Aorta (tissue), 5 donors: ENCODE measurements around the gene HSPBAP1. TPM values are rescaled to one million over a fixed set of nuclear protein-coding genes. Genes with fewer than 3 reads are reported as not detected.

Source experiments
- ATAC-seq: fragments of 200-7000 bp; cut with Tn5 transposase; one replicate; pipeline ENCODE4 v1.9.1; 2022; ENCODE audit warnings: moderate library complexity; ENCODE audit not compliant: low FRiP score
- DNase-seq, 2 donors: peaks; one replicate each; pipeline ENCODE4 v3.0.0-alpha.2; 2020
- H3K27ac ChIP-seq, 2 donors: one replicate each; pipeline ENCODE4 v1.5.1; 2013; ENCODE audit warnings: low read length in 2 of 2, mild to moderate bottlenecking in 2 of 2, moderate library complexity in 2 of 2, control low read depth in 1 of 2, inconsistent platforms in 1 of 2, low read depth in 1 of 2
- H3K27me3 ChIP-seq, 2 donors: one replicate each; pipeline ENCODE4 v1.6.1; 2013; ENCODE audit warnings: control low read depth in 1 of 2, low read length in 1 of 2, mild to moderate bottlenecking in 1 of 2, moderate library complexity in 1 of 2; ENCODE audit not compliant: insufficient read depth in 2 of 2, control insufficient read depth in 1 of 2
- H3K36me3 ChIP-seq, 2 donors: one replicate each; pipeline ENCODE4 v1.6.1; 2013; ENCODE audit warnings: control low read depth in 1 of 2, low read length in 1 of 2, mild to moderate bottlenecking in 1 of 2; ENCODE audit not compliant: insufficient read depth in 2 of 2, control insufficient read depth in 1 of 2
- H3K4me1 ChIP-seq, 2 donors: one replicate each; pipeline ENCODE4 v1.6.1; 2013; ENCODE audit warnings: low read length in 2 of 2, control low read depth in 1 of 2, mild to moderate bottlenecking in 1 of 2, moderate library complexity in 1 of 2; ENCODE audit not compliant: insufficient read depth in 2 of 2, control insufficient read depth in 1 of 2
- H3K4me3 ChIP-seq, 2 donors: one replicate each; pipeline ENCODE4 v1.5.1; 2013; ENCODE audit warnings: low read length in 2 of 2, control low read depth in 1 of 2, mild to moderate bottlenecking in 1 of 2
- H3K9me3 ChIP-seq: one replicate; pipeline ENCODE4 v1.6.1; 2013; ENCODE audit warnings: mild to moderate bottlenecking, low read length; ENCODE audit not compliant: control insufficient read depth
- whole genome bisulfite sequencing, 2 donors: extraction: QIAGEN DNeasy Blood & Tissue Kit; methylation state at CpG; one replicate each; pipeline ENCODE4 v1.1.7; 2013; 5-methylcytosine and 5-hydroxymethylcytosine counted together
- intact Hi-C, 2 donors: fragments of 100-400 bp; cut with DNase I; formaldehyde crosslinking; loops; one replicate each; pipeline versions ENCODE4 v1.14.2 to v1.15.0; 2022
- polyA plus RNA-seq, 2 donors: library from polyadenylated mRNA; stranded (reverse); fragments of 200-250 nt; gene quantifications; one replicate each; pipeline ENCODE4 v1.2.3, GENCODE V29; 2013
- total RNA-seq, 2 donors: library from RNA; stranded (reverse); fragmentation: NEBNext Ultra II Directional; extraction: Animal tissue kit (Norgen Biotek cat#: 25700); gene quantifications; one replicate each; pipeline ENCODE4 v1.2.1, GENCODE V29; 2021
- donor health status: healthy with polysubstance abuse.
- donor health status: Bipolar disorder and iron deficiency.
- donor health status: DM: no; HTN: no; CAD: no.
- donor health status: DM: no; HTN: no; CAD: no.
- donor health status: DM: yes; HTN: yes; CAD: no.

Gene HSPBAP1
- total and polyA plus RNA-seq, 4 donors, result 3.5 to 18.6 (median 10.1) TPM

DNA sequence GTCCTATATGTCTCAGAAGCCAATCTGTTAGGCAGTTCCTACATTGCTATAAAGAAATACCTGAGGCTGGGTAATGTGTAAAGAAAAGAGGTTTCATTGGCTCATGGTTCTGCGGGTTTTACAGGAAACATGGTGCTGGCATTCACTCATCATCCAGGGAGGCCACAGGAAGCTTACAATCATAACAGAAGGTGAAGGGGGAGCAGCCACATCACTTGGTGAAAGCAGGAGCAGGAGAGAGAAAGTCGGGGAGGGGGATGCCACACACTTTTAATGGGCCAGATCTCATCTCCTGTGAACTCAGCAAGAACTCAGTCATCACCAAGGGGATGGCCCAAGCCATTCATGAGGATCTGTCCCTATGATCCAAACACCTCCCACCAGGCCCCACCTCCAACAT lies 10.3 kb upstream of the HSPBAP1 start:
- no peaks in the 10 kb centered on the region for H3K36me3 ChIP-seq
- 86 to 93% methylated on average over 2 of the region's 2 CpGs for WGBS, 2 donors
- peaks cover 0 to 1% of the 10 kb centered on the region in 2 donors for H3K4me1 ChIP-seq
- no peak overlapping the region for H3K4me3 ChIP-seq
- H3K9me3 ChIP-seq, result no peaks in the 10 kb centered on the region
- intact Hi-C loops, result no loop called here
- H3K27ac ChIP-seq, result no peak overlapping the region
- H3K27me3 ChIP-seq, result no peaks in the 10 kb centered on the region
- DNase-seq, result no peak
- no peak for ATAC-seq

DNA sequence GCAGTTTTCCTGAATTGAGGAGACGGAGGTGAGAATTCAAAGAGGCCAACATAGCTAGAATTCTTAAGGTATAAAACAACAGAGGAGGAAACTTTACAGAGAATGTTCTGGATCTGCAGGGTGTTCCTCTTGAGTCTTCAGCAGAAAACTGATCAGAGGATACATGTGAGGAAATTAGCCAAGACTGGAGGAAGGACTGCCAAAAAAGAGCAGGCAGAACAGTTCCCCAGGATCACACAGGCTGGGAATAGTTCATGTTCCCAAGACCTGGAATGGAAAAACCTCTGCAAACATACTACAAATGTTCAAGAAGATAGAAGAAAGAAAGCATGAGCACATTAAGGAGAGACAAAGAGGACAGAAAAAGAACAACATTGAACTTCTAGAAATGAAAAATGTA lies 8.7 kb upstream of the HSPBAP1 start:
- H3K4me1 ChIP-seq, result peaks cover 0 to 1% of the 10 kb centered on the region in 2 donors
- H3K36me3 ChIP-seq, result no peaks in the 10 kb centered on the region
- no peaks in the 10 kb centered on the region for H3K27me3 ChIP-seq
- H3K27ac ChIP-seq, result no peak overlapping the region
- ATAC-seq (no peak), DNase-seq (no peak)
- no peak overlapping the region for H3K4me3 ChIP-seq
- 96 to 97% methylated on average over 1 of the region's 1 CpG for WGBS, 2 donors
- intact Hi-C loops, result no loop called here
- no peaks in the 10 kb centered on the region for H3K9me3 ChIP-seq

DNA sequence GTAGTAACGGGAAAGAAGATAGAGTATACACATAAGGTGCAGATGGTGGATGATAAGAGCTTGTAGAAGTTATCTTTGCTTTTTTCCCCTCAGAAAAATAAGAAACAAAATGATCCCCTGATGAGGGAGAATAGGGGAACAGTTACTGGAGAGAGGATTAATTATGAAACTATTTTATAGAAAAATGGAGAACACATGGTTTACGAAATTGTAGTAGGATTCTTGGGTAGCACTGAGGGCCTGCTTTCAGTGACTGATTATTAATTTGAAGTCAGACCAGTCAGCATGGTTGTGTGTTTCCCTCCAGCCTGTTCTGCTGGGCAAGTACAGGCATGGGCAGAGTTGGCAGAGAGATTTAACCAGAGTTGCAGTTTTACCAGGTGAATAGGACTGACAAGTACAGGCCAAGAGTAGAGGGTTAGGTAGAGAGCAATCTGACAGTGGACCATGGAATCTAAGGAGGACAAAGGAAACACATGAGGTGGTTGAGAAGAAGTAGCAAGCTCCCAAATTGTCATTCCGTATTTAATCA lies 7.1 kb upstream of the HSPBAP1 start:
- intact Hi-C loops, result no loop called here
- 95 to 99% methylated on average over 3 of the region's 3 CpGs for WGBS, 2 donors
- Histone ChIP-seq H3K36me3 (no peaks in the 10 kb centered on the region), H3K4me3 (no peak overlapping the region), H3K9me3 (no peaks in the 10 kb centered on the region), H3K27ac (no peak overlapping the region), H3K27me3 (no peaks in the 10 kb centered on the region), H3K4me1 (peaks cover 0 to 1% of the 10 kb centered on the region in 2 donors)
- DNase-seq (no peak), ATAC-seq (no peak)

DNA sequence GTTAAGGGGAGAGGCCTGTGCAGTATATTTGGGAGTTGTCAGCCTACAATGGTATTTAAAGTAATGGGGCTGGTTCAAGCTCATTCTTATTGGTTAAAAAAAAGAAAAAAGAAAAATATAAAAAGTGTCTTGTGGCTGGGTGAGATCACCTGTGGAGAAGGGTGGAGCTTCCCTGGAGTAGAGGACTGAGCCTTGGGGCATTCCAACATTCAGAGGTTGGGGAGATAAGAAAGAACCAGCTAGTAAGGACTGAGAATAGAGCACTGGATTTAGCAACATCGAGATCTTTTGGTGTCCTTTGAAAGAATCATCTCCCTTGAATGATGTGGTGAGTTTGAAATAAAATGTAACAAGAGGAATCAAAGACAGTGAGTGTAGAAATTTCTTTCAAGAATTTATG lies 6.4 kb upstream of the HSPBAP1 start:
- ATAC-seq, result no peak
- no peak for DNase-seq
- no peaks in the 10 kb centered on the region for H3K27me3 ChIP-seq
- H3K27ac ChIP-seq, result no peak overlapping the region
- H3K9me3 ChIP-seq, result no peaks in the 10 kb centered on the region
- no peak overlapping the region for H3K4me3 ChIP-seq
- no peaks in the 10 kb centered on the region for H3K36me3 ChIP-seq
- intact Hi-C loops, result no loop called here
- 95 to 97% methylated on average over 1 of the region's 1 CpG for WGBS, 2 donors
- H3K4me1 ChIP-seq, result peaks cover 0 to 1% of the 10 kb centered on the region in 2 donors

DNA sequence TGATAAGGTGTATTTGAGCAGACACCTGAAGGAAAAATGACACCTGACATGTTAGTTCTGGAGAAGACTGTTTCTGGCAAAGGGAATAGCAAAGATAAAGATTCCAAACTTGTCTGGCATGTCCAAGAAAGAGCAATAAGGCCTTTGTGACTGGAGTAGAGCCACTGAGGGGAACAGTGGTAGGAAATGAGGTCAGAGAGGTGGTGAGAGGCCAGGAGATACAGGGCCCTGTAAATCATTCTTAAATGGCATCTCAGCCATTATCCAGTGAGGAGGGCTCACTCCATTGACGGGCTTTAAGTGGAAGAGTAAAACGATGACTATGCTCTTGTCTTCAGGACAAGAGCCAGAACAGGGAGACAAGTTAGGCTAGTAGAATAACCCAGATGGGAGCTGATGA lies 5.7 kb upstream of the HSPBAP1 start:
- H3K4me1 ChIP-seq, result peaks cover 0 to 1% of the 10 kb centered on the region in 2 donors
- 91 to 92% methylated on average over 2 of the region's 2 CpGs for WGBS, 2 donors
- H3K4me3 ChIP-seq, result no peak overlapping the region
- no peak overlapping the region for H3K27ac ChIP-seq
- H3K36me3 ChIP-seq, result no peaks in the 10 kb centered on the region
- no peak for ATAC-seq
- intact Hi-C loops, result no loop called here
- no peaks in the 10 kb centered on the region for H3K9me3 ChIP-seq
- peaks cover 0 to 1% of the 10 kb centered on the region in 2 donors for H3K27me3 ChIP-seq
- no peak for DNase-seq

DNA sequence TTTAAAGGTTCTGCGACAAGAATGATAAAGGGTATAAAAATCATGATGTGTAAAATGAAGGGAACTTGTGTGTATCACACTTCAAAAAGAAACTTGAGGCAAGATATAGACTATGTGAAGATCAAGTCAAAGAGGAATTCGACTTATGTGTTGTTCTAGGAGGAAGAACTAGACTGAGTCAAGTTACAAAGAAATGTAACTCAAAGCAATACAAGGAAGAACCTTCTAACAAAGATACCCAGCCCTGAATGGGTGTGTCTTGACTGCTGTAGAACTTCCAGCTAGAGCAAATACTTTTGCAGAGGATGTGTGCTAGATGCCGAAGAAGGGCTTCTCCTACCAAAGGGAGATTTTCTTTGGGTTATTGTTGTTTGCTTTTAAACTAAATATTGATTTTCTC lies 3.7 kb upstream of the HSPBAP1 start:
- intact Hi-C loops, result no loop called here
- Histone ChIP-seq H3K9me3 (no peaks in the 10 kb centered on the region), H3K4me1 (peaks cover 0 to under 1% of the 10 kb centered on the region in 2 donors), H3K4me3 (no peak overlapping the region), H3K36me3 (no peaks in the 10 kb centered on the region), H3K27me3 (peaks cover 0 to 1% of the 10 kb centered on the region in 2 donors), H3K27ac (no peak overlapping the region)
- ATAC-seq (no peak), DNase-seq (no peak)
- WGBS, 2 donors, result 91 to 95% methylated on average over 3 of the region's 3 CpGs

DNA sequence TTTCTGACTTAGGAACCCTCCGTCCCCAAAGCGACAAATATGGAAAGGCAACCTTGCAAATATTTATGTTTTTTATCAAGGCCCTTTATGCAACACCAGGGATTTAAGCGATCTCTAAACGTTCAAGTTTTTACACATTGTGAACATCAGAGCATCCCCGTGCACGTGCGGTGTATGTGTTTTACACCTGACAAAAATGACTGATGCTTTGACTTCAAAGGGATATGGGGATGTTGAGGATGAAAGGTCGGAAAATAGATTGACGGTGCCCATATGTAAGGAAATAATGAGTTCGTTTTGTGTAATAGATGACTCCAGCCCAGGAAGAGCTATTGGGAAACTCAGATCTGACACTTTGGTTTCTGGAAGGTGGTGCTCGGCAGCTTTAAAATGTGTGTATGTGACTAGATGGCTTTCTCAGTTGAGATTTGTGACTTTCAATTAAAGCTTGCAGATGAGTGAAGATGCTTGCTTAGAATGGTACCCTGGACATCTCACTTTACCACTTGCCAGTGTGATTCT lies 2.1 kb upstream of the HSPBAP1 start:
- intact Hi-C loops, result no loop called here
- no peaks in the 10 kb centered on the region for H3K4me1 ChIP-seq
- WGBS, 2 donors, result 20 to 22% methylated on average over 11 of the region's 11 CpGs

DNA sequence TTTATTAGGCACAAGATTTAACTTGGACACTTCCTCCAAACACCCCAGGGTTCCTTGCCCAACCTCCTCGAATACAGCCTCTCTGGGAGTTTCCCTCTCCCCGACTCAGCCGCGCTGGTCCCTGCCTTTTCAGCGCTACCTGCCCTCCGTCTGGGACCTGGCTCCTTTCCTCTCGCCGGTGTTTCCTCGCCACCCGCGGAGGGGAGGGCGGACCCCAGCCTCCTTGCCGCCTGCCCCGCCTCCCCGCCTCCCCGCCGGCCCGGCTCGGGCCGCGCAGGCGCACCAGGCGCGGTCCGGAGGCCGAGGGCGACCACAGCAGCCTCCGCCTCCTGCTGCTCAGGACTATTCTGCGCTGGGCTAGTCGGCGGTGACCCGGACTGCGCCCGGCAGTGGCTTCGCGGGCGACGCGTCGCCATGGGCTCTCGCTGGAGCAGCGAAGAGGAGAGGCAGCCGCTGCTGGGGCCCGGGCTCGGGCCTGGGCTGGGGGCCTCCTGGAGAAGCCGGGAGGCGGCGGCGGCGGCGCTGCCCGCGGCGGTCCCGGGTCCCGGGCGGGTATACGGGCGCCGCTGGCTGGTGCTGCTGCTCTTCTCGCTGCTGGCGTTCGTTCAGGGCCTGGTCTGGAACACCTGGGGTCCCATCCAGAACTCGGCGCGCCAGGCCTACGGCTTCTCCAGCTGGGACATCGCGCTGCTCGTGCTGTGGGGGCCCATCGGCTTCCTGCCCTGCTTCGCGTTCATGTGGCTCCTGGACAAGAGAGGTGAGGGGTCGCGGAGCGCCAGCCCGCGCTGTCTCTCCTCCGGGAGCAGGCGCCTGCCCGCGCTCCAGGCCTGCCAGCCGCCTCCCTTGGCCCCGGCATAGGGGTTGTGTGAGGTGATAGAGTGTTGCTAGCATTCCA lies 1.4 kb upstream of the HSPBAP1 start, which contains the start of gene SLC49A4:
TSS of gene SLC49A4 (plus strand) at position 291 of the 895 bp plus-strand sequence. CDS start at position 415, 124 bp downstream.
- H3K4me1 ChIP-seq, result no peaks in the 10 kb centered on the region
- intact Hi-C loops, result no loop called here
- peak; percentile 93 for ATAC-seq

More for the DNA sequence above, 2.1 kb upstream of the HSPBAP1 start:
- peaks cover 0 to 1% of the 10 kb centered on the region in 2 donors for H3K27me3 ChIP-seq
- no peaks in the 10 kb centered on the region for H3K36me3 ChIP-seq
- peak overlapping the region; percentile 85 for H3K4me3 ChIP-seq
- no peak for DNase-seq
- ATAC-seq, result no peak
- peak overlapping the region in 1 of 2 donors; percentile 94 for H3K27ac ChIP-seq
- H3K9me3 ChIP-seq, result no peaks in the 10 kb centered on the region

More for the DNA sequence above, 1.4 kb upstream of the HSPBAP1 start, which contains the start of gene SLC49A4:
- peak within 1 kb of the TSS; percentile 85 for H3K4me3 ChIP-seq
- peak; percentile 84 to 91 for DNase-seq
- peak within 1 kb of the TSS; percentile 81 to 94 for H3K27ac ChIP-seq
- H3K27me3 ChIP-seq, result peaks cover 0 to 1% of the 10 kb centered on the region in 2 donors
- no peaks in the 10 kb centered on the region for H3K9me3 ChIP-seq
- 0 to 1% methylated on average over 80 to 84 of the region's 84 CpGs for WGBS, 2 donors
- H3K36me3 ChIP-seq, result no peaks in the 10 kb centered on the region
